LNCaP clone FGC (cell line): Measurements from ENCODE around the gene OPCML.

ENCODE experiments used
- DNase-seq: peaks from one replicate; pipeline ENCODE4 v3.0.0-alpha.2; 2011; ENCODE audit warnings: low read depth
- H3K4me3 ChIP-seq: 2 replicates; pipeline ENCODE4 v1.5.1; 2011; ENCODE audit warnings: mild to moderate bottlenecking, low read depth, low read length, control low read depth
- CTCF ChIP-seq: IDR thresholded peaks from 2 replicates; pipeline ENCODE4 v1.5.1; 2012; ENCODE audit warnings: mild to moderate bottlenecking; ENCODE audit not compliant: control insufficient read depth, insufficient read depth; ENCODE audit errors: extremely low read depth

OPCML gene

GRCh38 chr11:132933703-132934102 is 598.6 kb downstream of the OPCML start:
- TF ChIP-seq CTCF, result no peak
- no peak overlapping the region for H3K4me3 ChIP-seq
- no peak for DNase-seq

GRCh38 chr11:132925825-132926469 is 606.4 kb downstream of the OPCML start:
- DNase-seq, result no peak
- no peak for TF ChIP-seq CTCF
- H3K4me3 ChIP-seq, result no peak overlapping the region

DNA sequence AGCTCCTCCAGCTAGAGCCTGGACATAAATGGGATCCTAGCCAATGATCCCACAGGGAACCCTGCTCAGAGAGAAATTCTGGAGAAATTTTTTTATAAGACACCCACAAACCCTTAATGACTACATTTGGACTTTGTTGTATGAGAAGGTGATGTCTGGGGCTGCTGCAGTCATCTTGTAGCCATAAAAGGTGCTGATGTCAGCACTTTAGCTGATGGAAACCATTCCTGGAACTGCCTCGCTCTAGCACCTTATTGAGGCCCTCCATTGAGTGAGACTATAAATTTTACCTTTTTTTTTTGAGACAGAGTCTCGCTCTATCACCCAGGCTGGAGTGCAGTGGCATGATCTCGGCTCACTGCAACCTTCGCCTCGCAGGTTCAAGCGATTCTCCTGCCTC is 610.7 kb downstream of the OPCML start:
- no peak for TF ChIP-seq CTCF
- H3K4me3 ChIP-seq, result no peak overlapping the region
- no peak for DNase-seq

DNA sequence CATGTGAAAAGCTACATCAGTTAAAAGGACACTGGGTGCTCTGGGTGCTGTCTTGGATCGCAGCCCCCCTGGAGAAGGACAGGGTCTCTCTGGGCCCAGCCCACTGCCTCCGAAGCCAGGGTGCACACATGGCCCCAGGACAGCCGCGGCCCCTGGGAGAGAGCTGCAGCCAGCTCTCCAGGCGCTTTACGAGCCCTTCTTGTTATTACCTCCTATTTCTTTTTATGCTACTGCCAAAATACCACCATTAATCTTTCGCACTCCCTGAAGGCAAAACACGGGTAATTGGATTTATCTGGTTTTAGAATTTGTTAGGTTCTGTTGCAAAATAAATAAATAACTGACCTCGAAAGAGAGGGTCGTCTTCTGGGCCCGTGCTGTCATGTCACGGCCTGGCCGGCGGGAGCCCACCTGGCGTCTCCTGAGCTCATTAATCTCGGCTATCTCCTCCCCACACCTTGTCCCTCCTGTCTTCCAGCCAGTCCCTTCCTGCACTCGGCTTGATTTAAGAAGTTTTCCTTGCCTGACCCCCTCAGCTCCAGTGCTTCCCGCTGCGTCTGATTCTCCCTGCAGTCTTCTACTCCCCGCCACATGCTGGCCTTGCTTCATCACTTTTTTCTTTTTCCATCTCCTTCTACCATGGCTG is 611.7 kb downstream of the OPCML start:
- no peak for DNase-seq
- TF ChIP-seq CTCF, result no peak
- H3K4me3 ChIP-seq, result no peak overlapping the region

- no peak for DNase-seq
- H3K4me3 ChIP-seq, result no peak overlapping the region
- no peak for TF ChIP-seq CTCF
Measured at GRCh38 chr11:132914600-132914999, 617.7 kb downstream of the OPCML start.

- no peak for DNase-seq
- no peak for TF ChIP-seq CTCF
- H3K4me3 ChIP-seq, result no peak overlapping the region
Measured at GRCh38 chr11:132913886-132914285, 618.4 kb downstream of the OPCML start.

- no peak overlapping the region for H3K4me3 ChIP-seq
- TF ChIP-seq CTCF, result no peak
- no peak for DNase-seq
Measured at GRCh38 chr11:132913295-132913694, 619.0 kb downstream of the OPCML start.
